ENCODE data around the gene MPRIP.

MPRIP gene

GRCh38 chr17:17119533-17119932 lies 77.3 kb downstream of the MPRIP start:
- TF ChIP-seq CTCF (IDR thresholded peaks at IDR 0.05; ENCODE audit: insufficient read depth, low read length, missing control alignments), result no peak
- no peak overlapping the region for H3K4me3 ChIP-seq (ENCODE audit: low read depth, low read length)
- CTCF ChIA-PET, result interaction anchor here (0.8 to 2.9 kb wide), 4 partner anchors 12 to 120 kb away, joined by 3 to 22 read pairs (median 4); no protein-coding TSS in a partner anchor
- no peak for DNase-seq (ENCODE audit: low read depth, low spot score)
- POLR2A ChIA-PET, result no interaction called here

DNA sequence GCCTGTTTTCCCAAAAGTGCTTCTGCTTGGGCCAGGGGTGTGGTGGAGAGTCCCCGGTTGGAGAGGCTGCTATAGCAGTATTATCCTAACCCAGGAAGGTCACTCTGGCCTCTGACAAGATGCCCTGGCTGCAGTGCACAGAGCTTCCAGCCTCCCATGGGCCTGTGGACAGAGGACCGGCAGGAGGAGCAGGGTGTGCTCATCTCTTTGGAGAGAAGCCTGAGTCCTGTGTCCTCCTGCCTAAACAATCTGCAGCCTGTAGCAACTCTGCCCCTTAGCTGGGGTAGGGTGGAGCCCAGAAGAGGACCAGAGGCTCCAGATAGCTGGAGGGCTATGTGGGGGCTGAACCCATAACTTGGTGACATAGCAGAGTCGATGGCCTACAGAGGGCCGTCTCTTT lies 78.0 kb downstream of the MPRIP start:
- TF ChIP-seq CTCF (IDR thresholded peaks at IDR 0.05; ENCODE audit: insufficient read depth, low read length, missing control alignments), result no peak
- ChIA-PET CTCF (interaction anchor here (1.1 to 2.9 kb wide), 5 partner anchors 12 to 120 kb away, joined by 3 to 22 read pairs (median 4); no protein-coding TSS in a partner anchor), POLR2A (no interaction called here)
- DNase-seq (ENCODE audit: low read depth, low spot score), result no peak
- H3K4me3 ChIP-seq (ENCODE audit: low read depth, low read length), result no peak overlapping the region

- ChIA-PET CTCF (interaction anchor here (1.1 to 2.9 kb wide), 7 partner anchors 13 to 120 kb away, joined by 3 to 22 read pairs (median 4); no protein-coding TSS in a partner anchor), POLR2A (no interaction called here)
- H3K4me3 ChIP-seq (ENCODE audit: low read depth, low read length), result no peak overlapping the region
- no peak for DNase-seq (ENCODE audit: low read depth, low spot score)
- TF ChIP-seq CTCF (IDR thresholded peaks at IDR 0.05; ENCODE audit: insufficient read depth, low read length, missing control alignments), result no peak
Observed at GRCh38 chr17:17120701-17121100, 78.4 kb downstream of the MPRIP start.

DNA sequence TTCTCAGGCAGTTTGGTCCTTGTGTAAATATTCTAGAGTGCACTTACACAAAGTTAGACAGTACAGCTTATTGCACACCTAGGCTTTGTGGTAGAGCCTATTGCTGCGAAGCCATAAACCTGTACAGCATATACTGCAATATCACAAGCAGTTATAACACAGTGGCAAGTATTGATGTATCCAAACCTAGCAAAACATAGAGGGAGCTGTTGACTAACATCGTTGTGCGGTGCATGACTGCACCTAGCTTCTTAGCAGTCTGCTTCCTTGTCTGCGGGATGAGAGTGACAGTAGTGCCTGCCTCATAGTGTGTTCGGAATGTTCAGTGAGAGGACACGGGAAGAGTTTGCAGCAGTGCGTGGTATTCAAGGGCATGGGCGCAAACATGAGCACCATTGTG lies 78.9 kb downstream of the MPRIP start:
- CTCF ChIA-PET, result interaction anchor here (0.6 to 2.9 kb wide), 8 partner anchors 12 to 130 kb away, joined by 3 to 22 read pairs (median 4); no protein-coding TSS in a partner anchor
- TF ChIP-seq CTCF (IDR thresholded peaks at IDR 0.05; ENCODE audit: insufficient read depth, low read length, missing control alignments), result no peak
- DNase-seq (ENCODE audit: low read depth, low spot score), result no peak
- H3K4me3 ChIP-seq (ENCODE audit: low read depth, low read length), result no peak overlapping the region
- POLR2A ChIA-PET, result no interaction called here

DNA sequence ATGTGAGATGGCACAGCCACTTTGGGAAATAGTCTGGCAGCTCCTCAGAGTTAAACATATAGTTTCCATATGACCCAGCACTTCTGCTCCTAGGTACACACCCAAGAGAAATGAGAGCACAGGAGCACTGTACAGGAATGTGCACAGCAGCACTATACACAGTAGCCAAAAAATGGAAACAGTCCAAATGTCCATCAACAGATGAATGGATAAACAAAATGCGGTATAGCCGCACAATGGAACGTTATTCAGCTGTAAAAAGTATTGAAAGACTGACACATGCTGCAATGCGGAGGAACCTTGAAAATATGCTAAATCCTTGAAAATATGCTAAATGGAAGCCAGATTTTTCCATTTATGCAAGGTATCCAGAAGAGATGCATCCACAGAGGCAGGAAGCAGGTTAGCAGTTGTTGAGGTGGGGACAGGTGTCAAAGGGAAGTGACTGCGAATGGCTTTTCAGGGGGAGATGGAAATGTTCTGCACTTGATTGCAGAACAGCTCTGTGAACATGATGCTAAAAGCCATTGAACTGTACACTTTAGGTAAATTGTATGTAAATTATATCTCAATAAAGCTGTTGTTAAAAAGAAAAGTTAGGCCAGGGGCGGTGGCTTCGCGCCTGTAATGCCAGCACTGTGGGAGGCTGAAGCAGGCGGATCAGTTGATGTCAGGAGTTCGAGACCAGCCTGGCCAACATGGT lies 80.7 kb downstream of the MPRIP start:
- POLR2A ChIA-PET, result no interaction called here
- TF ChIP-seq CTCF (IDR thresholded peaks at IDR 0.05; ENCODE audit: insufficient read depth, low read length, missing control alignments), result no peak

GRCh38 chr17:17124341-17124740 lies 82.1 kb downstream of the MPRIP start:
- no peak for TF ChIP-seq CTCF (IDR thresholded peaks at IDR 0.05; ENCODE audit: insufficient read depth, low read length, missing control alignments)
- ChIA-PET CTCF (interaction anchor here (1.1 to 3.7 kb wide), 2 partner anchors 11 to 18 kb away, joined by 3 to 17 read pairs; no protein-coding TSS in a partner anchor), POLR2A (no interaction called here)
- H3K4me3 ChIP-seq (ENCODE audit: low read depth, low read length), result no peak overlapping the region
- DNase-seq (ENCODE audit: low read depth, low spot score), result no peak

More for the DNA sequence above, 80.7 kb downstream of the MPRIP start:
- no peak overlapping the region for H3K4me3 ChIP-seq (ENCODE audit: low read depth, low read length)
- CTCF ChIA-PET, result interaction anchor here (0.6 to 3.7 kb wide), 6 partner anchors 9 to 123 kb away, joined by 3 to 17 read pairs (median 4); no protein-coding TSS in a partner anchor
- DNase-seq (ENCODE audit: low read depth, low spot score), result no peak

Measured in AG04449 (cell line).